Ishikawa (cell line): ENCODE results near the gene KCNQ1.

Experiments used
- CEBPB ChIP-seq: IDR thresholded peaks from 2 replicates; pipeline ENCODE4 v1.6.1; 2012
- CREB1 ChIP-seq: IDR thresholded peaks from 2 replicates; pipeline ENCODE4 v1.6.1; 2012; ENCODE audit warnings: low read depth
- EGR1 ChIP-seq: IDR thresholded peaks from 2 replicates; pipeline ENCODE4 v1.6.1; 2012
- EP300 ChIP-seq: IDR thresholded peaks from 2 replicates; pipeline ENCODE4 v1.6.1; 2012; ENCODE audit warnings: borderline replicate concordance
- FOXM1 ChIP-seq: IDR thresholded peaks from 2 replicates; pipeline ENCODE4 v1.6.1; 2012; ENCODE audit warnings: low read depth, borderline replicate concordance
- NFIC ChIP-seq: IDR thresholded peaks from 2 replicates; pipeline ENCODE4 v1.6.1; 2012
- RAD21 ChIP-seq: IDR thresholded peaks from 2 replicates; pipeline ENCODE4 v1.6.1; 2012; ENCODE audit warnings: low read depth
- TAF1 ChIP-seq: IDR thresholded peaks from 2 replicates; pipeline ENCODE4 v1.6.1; 2012; ENCODE audit warnings: low read depth, mild to moderate bottlenecking
- TCF12 ChIP-seq: IDR thresholded peaks from 2 replicates; pipeline ENCODE4 v1.6.1; 2012; ENCODE audit warnings: low read depth
- TEAD4 ChIP-seq: IDR thresholded peaks from 2 replicates; pipeline ENCODE4 v1.6.1; 2012
- USF1 ChIP-seq: IDR thresholded peaks from 2 replicates; pipeline ENCODE4 v1.6.1; 2012
- YY1 ChIP-seq: IDR thresholded peaks from 2 replicates; pipeline ENCODE4 v1.6.1; 2012; ENCODE audit warnings: low read depth
- ZBTB7A ChIP-seq: IDR thresholded peaks from 2 replicates; pipeline ENCODE4 v1.6.1; 2012; ENCODE audit warnings: low read depth
- TF ChIP-seq, protein P1 (sequence below): IDR thresholded peaks from 2 replicates; pipeline ENCODE4 v1.6.1; 2012; ENCODE audit warnings: low read depth, mild to moderate bottlenecking
- TF ChIP-seq, protein P2 (sequence below): IDR thresholded peaks from 2 replicates; pipeline ENCODE4 v1.6.1; 2012

KCNQ1 gene

DNA sequence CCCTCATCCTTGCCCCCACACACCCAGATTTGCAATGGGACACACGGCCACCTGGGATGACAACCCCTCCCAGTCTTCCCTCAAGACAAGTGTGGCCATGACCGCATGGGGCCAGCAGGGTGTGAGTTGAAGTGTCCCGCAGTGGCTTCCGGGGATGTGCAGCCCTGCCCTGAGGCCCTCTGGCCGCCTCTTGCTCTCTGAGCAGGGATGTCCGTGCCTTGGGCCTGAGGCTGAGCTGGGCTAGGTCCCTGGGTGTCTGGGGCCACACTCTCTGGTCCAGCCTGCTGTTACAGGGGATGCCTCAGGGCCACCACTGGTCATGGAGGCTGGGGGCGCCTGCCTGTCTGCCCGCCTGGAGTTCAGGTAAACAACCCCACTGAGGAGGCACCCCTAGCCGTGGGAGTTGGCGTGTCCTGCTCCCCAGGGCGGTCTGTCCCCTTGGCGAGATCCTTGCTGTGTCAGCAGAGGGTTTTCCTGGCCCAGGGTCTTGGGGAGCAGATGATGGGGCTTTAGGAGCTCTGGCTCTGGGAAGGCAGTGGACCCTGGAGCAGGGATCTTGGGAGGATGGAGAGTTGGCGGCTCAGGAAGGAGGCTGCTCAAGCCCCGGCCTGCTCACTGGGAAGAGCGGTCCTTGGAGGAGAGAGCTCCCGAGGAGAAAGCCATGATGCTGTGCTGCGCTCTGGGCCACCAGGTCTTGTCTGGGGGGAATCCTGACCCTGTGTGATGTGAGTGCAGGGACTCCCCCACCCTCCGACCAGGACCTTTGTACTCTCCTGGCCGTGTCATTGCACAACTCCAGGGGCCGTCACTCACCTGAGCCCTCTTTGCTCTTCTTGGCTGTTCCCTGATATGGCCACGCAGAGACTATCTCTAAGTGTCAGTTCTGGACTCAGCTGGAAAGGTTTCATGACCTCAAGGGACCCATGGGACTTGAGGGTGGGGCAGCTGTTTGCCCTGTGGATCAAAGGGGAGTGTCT lies 67.9 kb downstream of the KCNQ1 start:
- no peak for TF ChIP-seq FOXM1
- TF ChIP-seq USF1 = no peak
- TF ChIP-seq EGR1 = no peak
- TF ChIP-seq, protein P1, sequence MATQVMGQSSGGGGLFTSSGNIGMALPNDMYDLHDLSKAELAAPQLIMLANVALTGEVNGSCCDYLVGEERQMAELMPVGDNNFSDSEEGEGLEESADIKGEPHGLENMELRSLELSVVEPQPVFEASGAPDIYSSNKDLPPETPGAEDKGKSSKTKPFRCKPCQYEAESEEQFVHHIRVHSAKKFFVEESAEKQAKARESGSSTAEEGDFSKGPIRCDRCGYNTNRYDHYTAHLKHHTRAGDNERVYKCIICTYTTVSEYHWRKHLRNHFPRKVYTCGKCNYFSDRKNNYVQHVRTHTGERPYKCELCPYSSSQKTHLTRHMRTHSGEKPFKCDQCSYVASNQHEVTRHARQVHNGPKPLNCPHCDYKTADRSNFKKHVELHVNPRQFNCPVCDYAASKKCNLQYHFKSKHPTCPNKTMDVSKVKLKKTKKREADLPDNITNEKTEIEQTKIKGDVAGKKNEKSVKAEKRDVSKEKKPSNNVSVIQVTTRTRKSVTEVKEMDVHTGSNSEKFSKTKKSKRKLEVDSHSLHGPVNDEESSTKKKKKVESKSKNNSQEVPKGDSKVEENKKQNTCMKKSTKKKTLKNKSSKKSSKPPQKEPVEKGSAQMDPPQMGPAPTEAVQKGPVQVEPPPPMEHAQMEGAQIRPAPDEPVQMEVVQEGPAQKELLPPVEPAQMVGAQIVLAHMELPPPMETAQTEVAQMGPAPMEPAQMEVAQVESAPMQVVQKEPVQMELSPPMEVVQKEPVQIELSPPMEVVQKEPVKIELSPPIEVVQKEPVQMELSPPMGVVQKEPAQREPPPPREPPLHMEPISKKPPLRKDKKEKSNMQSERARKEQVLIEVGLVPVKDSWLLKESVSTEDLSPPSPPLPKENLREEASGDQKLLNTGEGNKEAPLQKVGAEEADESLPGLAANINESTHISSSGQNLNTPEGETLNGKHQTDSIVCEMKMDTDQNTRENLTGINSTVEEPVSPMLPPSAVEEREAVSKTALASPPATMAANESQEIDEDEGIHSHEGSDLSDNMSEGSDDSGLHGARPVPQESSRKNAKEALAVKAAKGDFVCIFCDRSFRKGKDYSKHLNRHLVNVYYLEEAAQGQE = no peak
- TF ChIP-seq NFIC = no peak
- no peak for TF ChIP-seq EP300
- TF ChIP-seq, protein P2, sequence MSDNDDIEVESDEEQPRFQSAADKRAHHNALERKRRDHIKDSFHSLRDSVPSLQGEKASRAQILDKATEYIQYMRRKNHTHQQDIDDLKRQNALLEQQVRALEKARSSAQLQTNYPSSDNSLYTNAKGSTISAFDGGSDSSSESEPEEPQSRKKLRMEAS = no peak
- TF ChIP-seq YY1 = no peak
- TF ChIP-seq CREB1 = no peak
- no peak for TF ChIP-seq ZBTB7A
- TF ChIP-seq CEBPB = no peak

- TF ChIP-seq, protein P1 = no peak
- TF ChIP-seq TEAD4 (no peak), FOXM1 (no peak), YY1 (no peak), USF1 (no peak), ZBTB7A (no peak), CEBPB (no peak), CREB1 (no peak), TAF1 (no peak), TCF12 (no peak), RAD21 (no peak), EP300 (no peak), EGR1 (no peak), NFIC (no peak)
- TF ChIP-seq, protein P2 = no peak
These were observed 68.6 kb downstream of the KCNQ1 start for GRCh38 chr11:2513441-2513840.

DNA sequence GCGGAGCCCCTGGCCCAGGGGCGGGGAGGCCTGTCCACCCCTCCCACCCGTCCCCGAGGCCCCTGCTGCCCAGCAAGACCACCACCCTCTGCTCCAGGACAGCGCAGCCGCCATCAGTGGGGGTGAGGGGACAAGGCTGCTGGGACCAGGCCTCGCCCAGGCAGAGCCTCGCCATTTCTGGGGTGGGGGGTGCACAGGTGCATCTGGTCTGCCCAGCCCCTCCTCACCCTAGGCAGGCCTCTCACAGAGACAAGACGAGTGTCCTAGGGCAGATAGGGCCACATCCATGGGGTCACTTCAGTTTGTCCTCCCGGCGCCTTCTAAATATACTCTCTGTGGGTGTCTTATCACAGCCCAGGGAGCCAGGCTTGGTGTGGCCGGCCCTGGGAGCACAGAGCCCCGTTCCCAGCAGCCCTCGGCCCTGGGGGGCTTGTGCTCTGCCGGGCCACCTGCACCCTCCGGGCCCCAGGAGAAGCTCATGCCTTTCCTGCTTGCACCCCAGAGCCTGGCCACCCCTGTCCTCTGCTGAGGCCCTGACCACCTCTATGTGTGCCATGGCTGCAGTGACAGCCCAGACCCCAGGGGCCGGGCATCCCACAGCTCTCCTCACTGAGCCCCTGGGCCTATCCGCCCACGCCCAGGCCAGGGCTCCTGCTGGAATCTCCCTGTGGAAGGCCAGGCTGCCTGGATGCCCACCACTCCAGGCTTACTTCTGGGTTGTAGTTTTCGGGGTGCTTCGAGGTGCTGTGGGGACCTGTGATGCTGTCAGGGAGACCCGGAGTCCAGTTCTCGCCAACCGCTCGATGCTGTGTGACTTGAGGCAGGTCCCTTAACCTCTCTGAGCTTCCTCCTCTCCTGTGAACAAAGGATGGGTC lies 70.8 kb downstream of the KCNQ1 start:
- TF ChIP-seq, protein P1 = no peak
- TF ChIP-seq EP300 = no peak
- no peak for TF ChIP-seq NFIC
- TF ChIP-seq, protein P2 = no peak
- TF ChIP-seq USF1 = no peak
- TF ChIP-seq RAD21 = no peak
